B cell (primary cell): ENCODE measurements around the gene SPTAN1.

Source experiments
- CTCF ChIP-seq: fragments of 200-600 bp; IDR thresholded peaks from one replicate; pipeline ENCODE4 v1.8.0; 2022; ENCODE audit warnings: antibody characterized with exemption, mild to moderate bottlenecking
- EZH2 ChIP-seq: IDR thresholded peaks from 2 replicates; pipeline ENCODE4 v1.6.1; 2012; ENCODE audit warnings: borderline replicate concordance, low read depth, mild to moderate bottlenecking, moderate library complexity, low read length; ENCODE audit not compliant: insufficient read depth, poor library complexity, severe bottlenecking

- TF ChIP-seq CTCF = no peak
- no peak for TF ChIP-seq EZH2
Observed at GRCh38 chr9:128595471-128595870, 43.1 kb downstream of the SPTAN1 start.
